ENCODE results near the gene CUL5. TPM values are rescaled to one million over a fixed set of nuclear protein-coding genes. Genes with fewer than 3 reads are reported as not detected.

CUL5 gene
- total and polyA plus RNA-seq, 2 of the 8 experiments (the other 6 are each of a cell fraction or from before 2014, with no cell fraction given), result 4.9 to 31.8 TPM

DNA sequence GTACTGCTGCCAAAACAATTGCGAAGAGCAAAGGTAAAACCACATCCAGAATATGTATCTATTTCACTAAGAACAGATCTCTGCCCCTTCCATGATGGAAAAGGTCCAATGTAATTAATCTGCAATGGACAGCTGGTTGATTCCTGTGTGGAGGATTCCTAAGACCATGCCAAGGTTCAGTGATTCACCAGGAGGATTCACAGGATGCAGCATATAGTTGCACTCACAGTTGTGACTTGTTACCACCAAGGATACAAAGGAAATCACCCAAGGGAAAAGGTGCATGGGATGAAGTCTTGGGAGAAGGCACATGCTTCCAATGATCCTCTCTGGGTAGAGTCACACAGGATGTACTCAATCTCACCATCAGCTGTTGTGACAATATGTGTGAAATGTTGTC is 35.1 kb upstream of the CUL5 start (continued):
- no peak for TF ChIP-seq TAF7 (optimal IDR thresholded peaks at IDR 0.05; ENCODE audit: borderline replicate concordance, low read depth, low read length)
- no peak for TF ChIP-seq SIN3A (conservative IDR thresholded peaks at IDR 0.05 in 1 of 2, IDR thresholded peaks at IDR 0.05 in 1 of 2; ENCODE audit: low read depth in 1 of 2, low read length in 2 of 2)
- TF ChIP-seq TAF1 (IDR thresholded peaks at IDR 0.05; ENCODE audit: low read depth, low read length), result no peak
- no peak for TF ChIP-seq TEAD4 (IDR thresholded peaks at IDR 0.05; ENCODE audit: low read depth, low read length)
